Osteocyte (in vitro differentiated cells): Measurements from ENCODE around the gene PGM2L1. TPM values are rescaled to one million over a fixed set of nuclear protein-coding genes. Genes with fewer than 3 reads are reported as not detected.
A peak's percentile ranks its signal among the peaks of the same experiment; 100 is the strongest.

ENCODE experiments used
- DNase-seq: peaks from one replicate; pipeline ENCODE4 v3.0.0; 2021; ENCODE audit warnings: mixed read lengths; ENCODE audit not compliant: unreplicated experiment; ENCODE audit errors: extremely low spot score
- H3K27ac Mint-ChIP-seq: one replicate; pipeline ENCODE4 v1.8.0; 2021; ENCODE audit warnings: mild to moderate bottlenecking, mixed read lengths; ENCODE audit not compliant: unreplicated experiment
- H3K27me3 Mint-ChIP-seq: one replicate; pipeline ENCODE4 v1.8.0; 2021; ENCODE audit warnings: mixed read lengths; ENCODE audit not compliant: unreplicated experiment
- H3K36me3 Mint-ChIP-seq: one replicate; pipeline ENCODE4 v1.8.0; 2021; ENCODE audit warnings: mixed read lengths; ENCODE audit not compliant: unreplicated experiment
- H3K4me1 Mint-ChIP-seq: one replicate; pipeline ENCODE4 v1.8.0; 2021; ENCODE audit warnings: mixed read lengths; ENCODE audit not compliant: unreplicated experiment
- H3K4me3 Mint-ChIP-seq: one replicate; pipeline ENCODE4 v1.8.0; 2021; ENCODE audit warnings: mild to moderate bottlenecking, moderate library complexity, mixed read lengths; ENCODE audit not compliant: unreplicated experiment
- H3K9me3 Mint-ChIP-seq: one replicate; pipeline ENCODE4 v1.8.0; 2021; ENCODE audit warnings: mixed read lengths; ENCODE audit not compliant: unreplicated experiment
- CTCF ChIP-seq: fragments of 200-600 bp; sonication (generic); IDR thresholded peaks from 2 replicates; pipeline ENCODE4 v1.5.0; 2021; ENCODE audit warnings: antibody characterized with exemption, mild to moderate bottlenecking, moderate library complexity
- total RNA-seq: library from RNA; stranded (reverse); gene quantifications from 2 replicates; pipeline ENCODE4 v1.2.1, GENCODE V29; 2021

Gene PGM2L1
- total RNA-seq, 1 donor from 2014 or later, result 22.1 TPM

DNA sequence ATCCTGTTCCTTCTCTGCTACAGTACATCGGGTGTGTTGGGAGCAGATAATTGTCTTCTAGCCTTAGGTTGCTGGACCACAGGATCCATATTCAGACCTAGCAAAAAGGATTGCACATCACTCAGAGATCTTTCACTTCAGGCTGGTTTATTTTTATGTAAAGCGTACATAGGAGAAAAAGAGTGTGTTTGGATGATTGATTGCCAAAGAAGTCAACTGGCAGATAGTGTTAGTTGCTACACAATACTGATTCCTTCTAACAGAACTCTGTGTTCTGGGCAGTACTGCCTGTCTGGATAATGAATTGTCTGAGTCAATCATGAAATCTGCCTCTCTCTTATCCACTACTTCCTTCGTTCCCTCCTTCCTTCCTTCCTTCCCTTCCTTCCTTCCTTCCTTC lies 31.0 kb upstream of the PGM2L1 start:
- no peak overlapping the region for H3K27ac Mint-ChIP-seq
- H3K4me1 Mint-ChIP-seq, result no peaks in the 10 kb centered on the region
- H3K9me3 Mint-ChIP-seq, result no peaks in the 10 kb centered on the region
- H3K36me3 Mint-ChIP-seq, result no peaks in the 10 kb centered on the region
- no peaks in the 10 kb centered on the region for H3K27me3 Mint-ChIP-seq
- DNase-seq, result no peak
- no peak overlapping the region for H3K4me3 Mint-ChIP-seq
- no peak for TF ChIP-seq CTCF

- Mint-ChIP-seq H3K27ac (no peak overlapping the region), H3K4me3 (no peak overlapping the region), H3K9me3 (no peaks in the 10 kb centered on the region), H3K36me3 (no peaks in the 10 kb centered on the region), H3K4me1 (no peaks in the 10 kb centered on the region), H3K27me3 (no peaks in the 10 kb centered on the region)
- DNase-seq, result no peak
- no peak for TF ChIP-seq CTCF
These were observed 29.2 kb upstream of the PGM2L1 start for GRCh38 chr11:74427384-74427886.

- no peak overlapping the region for H3K4me3 Mint-ChIP-seq
These were observed 26.9 kb upstream of the PGM2L1 start for GRCh38 chr11:74425100-74425499.

GRCh38 chr11:74418509-74418895 lies 20.3 kb upstream of the PGM2L1 start:
- TF ChIP-seq CTCF, result no peak
- no peaks in the 10 kb centered on the region for H3K36me3 Mint-ChIP-seq
- no peak for DNase-seq
- peaks cover 31% of the 10 kb centered on the region for H3K4me1 Mint-ChIP-seq
- peak overlapping the region; percentile 92 for H3K27ac Mint-ChIP-seq
- H3K4me3 Mint-ChIP-seq, result no peak overlapping the region
- no peaks in the 10 kb centered on the region for H3K27me3 Mint-ChIP-seq
- H3K9me3 Mint-ChIP-seq, result no peaks in the 10 kb centered on the region

More at GRCh38 chr11:74425100-74425499, 26.9 kb upstream of the PGM2L1 start:
- peaks cover 3% of the 10 kb centered on the region for H3K4me1 Mint-ChIP-seq
- TF ChIP-seq CTCF, result no peak
- H3K27me3 Mint-ChIP-seq, result no peaks in the 10 kb centered on the region
- H3K9me3 Mint-ChIP-seq, result no peaks in the 10 kb centered on the region
- H3K27ac Mint-ChIP-seq, result no peak overlapping the region
- no peaks in the 10 kb centered on the region for H3K36me3 Mint-ChIP-seq
- DNase-seq, result no peak

DNA sequence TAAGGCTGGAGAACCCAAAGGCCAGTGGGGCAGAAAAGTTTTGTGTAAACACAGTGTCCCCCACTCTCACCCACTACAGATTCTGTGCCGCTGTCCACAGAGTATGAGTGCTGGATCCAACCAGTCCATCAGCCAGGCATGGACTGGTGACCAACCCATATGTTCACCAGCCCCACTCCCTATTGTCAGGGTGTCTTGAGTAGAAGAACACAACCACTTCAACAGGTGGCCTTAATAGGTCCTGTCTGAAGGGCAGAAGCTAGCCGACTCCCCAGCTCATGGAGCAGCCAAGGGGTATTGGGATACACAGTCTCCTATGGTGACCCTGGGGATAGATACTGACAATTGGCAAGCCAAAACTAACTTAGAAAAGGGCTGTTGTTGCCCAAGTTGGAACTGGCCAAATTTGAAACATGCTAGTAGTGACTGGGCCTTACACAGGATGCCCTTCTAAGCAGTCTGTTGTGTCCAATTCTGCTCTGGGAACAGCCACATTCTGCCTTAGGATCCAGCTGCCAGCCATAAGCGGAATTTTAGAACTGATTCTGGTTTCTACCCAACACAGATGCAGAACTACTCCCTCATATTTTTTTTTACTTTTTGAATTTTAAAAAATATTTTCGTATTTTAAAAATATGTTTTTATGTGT lies 19.8 kb upstream of the PGM2L1 start:
- no peak for DNase-seq
- Mint-ChIP-seq H3K4me1 (peaks cover 31% of the 10 kb centered on the region), H3K27ac (peak overlapping the region; percentile 74), H3K9me3 (no peaks in the 10 kb centered on the region), H3K27me3 (no peaks in the 10 kb centered on the region), H3K4me3 (no peak overlapping the region), H3K36me3 (no peaks in the 10 kb centered on the region)
- no peak for TF ChIP-seq CTCF
